HEK293T (cell line): Measurements from ENCODE around the gene HMCN2.

Source experiments
- CTCF ChIA-PET: fragments of 350-600 bp; formaldehyde crosslinking; extraction: SDS; loops from one replicate; lab custom pipeline; 2021; ENCODE audit warnings: antibody characterized with exemption, inconsistent platforms; lab: Yijun Ruan, JAX
- POLR2A ChIA-PET: fragments of 350-600 bp; formaldehyde crosslinking; extraction: SDS; loops from one replicate; lab custom pipeline; 2020; ENCODE audit warnings: antibody characterized with exemption, inconsistent platforms; lab: Yijun Ruan, JAX
- DNase-seq: peaks from one replicate; pipeline ENCODE4 v3.0.0; 2012; ENCODE audit warnings: mixed read lengths; ENCODE audit errors: extremely low spot score
- ARNT ChIP-seq: fragments of 450-650 bp; IDR thresholded peaks from 2 replicates; pipeline ENCODE4 v1.6.1; 2017; ENCODE audit warnings: mild to moderate bottlenecking
- BHLHE40 ChIP-seq: fragments of 450-650 bp; IDR thresholded peaks from 2 replicates; pipeline ENCODE4 v1.6.1; 2016; ENCODE audit warnings: mild to moderate bottlenecking, moderate library complexity, borderline replicate concordance
- CTBP1 ChIP-seq: fragments of 450-650 bp; IDR thresholded peaks from 2 replicates; pipeline ENCODE4 v1.6.1; 2016; ENCODE audit warnings: borderline replicate concordance
- ELF4 ChIP-seq: fragments of 450-650 bp; IDR thresholded peaks from 2 replicates; pipeline ENCODE4 v1.6.1; 2017; ENCODE audit warnings: antibody characterized with exemption
- FOXA1 ChIP-seq: fragments of 450-650 bp; IDR thresholded peaks from 2 replicates; pipeline ENCODE4 v1.6.1; 2016; ENCODE audit warnings: mild to moderate bottlenecking
- FOXK2 ChIP-seq: fragments of 450-650 bp; IDR thresholded peaks from 2 replicates; pipeline ENCODE4 v1.6.1; 2016; ENCODE audit warnings: mild to moderate bottlenecking
- FOXM1 ChIP-seq: fragments of 450-650 bp; IDR thresholded peaks from 2 replicates; pipeline ENCODE4 v1.6.1; 2017; ENCODE audit warnings: mild to moderate bottlenecking, borderline replicate concordance
- HDGF ChIP-seq: fragments of 450-650 bp; IDR thresholded peaks from 2 replicates; pipeline ENCODE4 v1.6.1; 2017; ENCODE audit warnings: antibody characterized with exemption, borderline replicate concordance
- L3MBTL2 ChIP-seq: fragments of 450-650 bp; conservative IDR thresholded peaks from 2 replicates; pipeline ENCODE4 v1.6.1; 2016; ENCODE audit warnings: mild to moderate bottlenecking
- LEF1 ChIP-seq: fragments of 450-650 bp; IDR thresholded peaks from 2 replicates; pipeline ENCODE4 v1.6.1; 2017; ENCODE audit warnings: mild to moderate bottlenecking, borderline replicate concordance
- NFRKB ChIP-seq: fragments of 450-650 bp; IDR thresholded peaks from 2 replicates; pipeline ENCODE4 v1.6.1; 2016; ENCODE audit warnings: mild to moderate bottlenecking, moderate library complexity
- SP1 ChIP-seq: fragments of 450-650 bp; IDR thresholded peaks from 2 replicates; pipeline ENCODE4 v1.6.1; 2017
- SUZ12 ChIP-seq: fragments of 450-650 bp; IDR thresholded peaks from 2 replicates; pipeline ENCODE4 v1.6.1; 2016; ENCODE audit warnings: mild to moderate bottlenecking
- TARDBP ChIP-seq: fragments of 450-650 bp; IDR thresholded peaks from 2 replicates; pipeline ENCODE4 v1.6.1; 2016
- ZNF384 ChIP-seq: fragments of 450-650 bp; IDR thresholded peaks from 2 replicates; pipeline ENCODE4 v1.6.1; 2016
- TF ChIP-seq, protein P1 (sequence below): fragments of 450-650 bp; IDR thresholded peaks from 2 replicates; pipeline ENCODE4 v1.6.1; 2016

HMCN2 gene

DNA sequence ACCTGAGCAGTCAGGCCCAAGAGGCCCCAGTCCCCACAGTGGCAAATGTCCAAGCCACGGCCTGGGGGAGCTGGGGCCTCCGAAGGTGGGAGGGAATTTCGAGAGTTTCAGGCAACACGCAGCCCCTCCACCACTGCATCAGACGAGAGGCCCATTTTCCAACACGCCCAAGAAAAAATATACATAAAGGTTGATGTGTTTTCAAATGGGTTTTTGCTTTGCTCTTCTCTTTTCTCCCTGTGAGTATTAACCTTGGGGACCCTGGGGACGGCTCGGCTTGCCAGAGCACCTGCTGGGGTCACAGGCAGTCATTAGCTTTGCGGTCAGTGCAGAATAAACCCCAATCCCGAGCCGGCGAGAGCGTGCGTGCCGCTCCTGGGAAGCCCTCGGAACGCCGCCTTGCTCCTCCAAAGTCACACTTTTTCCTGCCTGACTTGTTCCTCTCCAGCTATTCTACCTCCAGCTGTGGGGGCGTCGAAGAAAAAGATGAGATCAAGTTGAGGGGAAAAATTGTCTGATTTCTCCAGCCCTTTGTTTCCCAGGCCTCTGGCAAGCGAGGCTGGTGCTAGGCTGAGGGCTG is 210.7 kb downstream of the HMCN2 start:
- no peak for TF ChIP-seq NFRKB
- TF ChIP-seq FOXA1: no peak
- TF ChIP-seq, protein P1, sequence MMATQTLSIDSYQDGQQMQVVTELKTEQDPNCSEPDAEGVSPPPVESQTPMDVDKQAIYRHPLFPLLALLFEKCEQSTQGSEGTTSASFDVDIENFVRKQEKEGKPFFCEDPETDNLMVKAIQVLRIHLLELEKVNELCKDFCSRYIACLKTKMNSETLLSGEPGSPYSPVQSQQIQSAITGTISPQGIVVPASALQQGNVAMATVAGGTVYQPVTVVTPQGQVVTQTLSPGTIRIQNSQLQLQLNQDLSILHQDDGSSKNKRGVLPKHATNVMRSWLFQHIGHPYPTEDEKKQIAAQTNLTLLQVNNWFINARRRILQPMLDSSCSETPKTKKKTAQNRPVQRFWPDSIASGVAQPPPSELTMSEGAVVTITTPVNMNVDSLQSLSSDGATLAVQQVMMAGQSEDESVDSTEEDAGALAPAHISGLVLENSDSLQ: no peak
- no peak for TF ChIP-seq SP1
- no peak for TF ChIP-seq L3MBTL2
- no peak for TF ChIP-seq LEF1
- TF ChIP-seq HDGF: no peak
- TF ChIP-seq ZNF384: no peak
- no peak for TF ChIP-seq BHLHE40
- no peak for TF ChIP-seq FOXM1
- no peak for TF ChIP-seq CTBP1
- no peak for TF ChIP-seq ARNT
- TF ChIP-seq FOXK2: no peak
- TF ChIP-seq SUZ12: no peak
- no peak for TF ChIP-seq TARDBP
- no peak for TF ChIP-seq ELF4
- DNase-seq: no peak
- ChIA-PET POLR2A (no interaction called here), CTCF (interaction anchor here (0.7 kb wide), 1 partner anchor 576 kb away, joined by 3 read pairs; no protein-coding TSS in a partner anchor)

DNA sequence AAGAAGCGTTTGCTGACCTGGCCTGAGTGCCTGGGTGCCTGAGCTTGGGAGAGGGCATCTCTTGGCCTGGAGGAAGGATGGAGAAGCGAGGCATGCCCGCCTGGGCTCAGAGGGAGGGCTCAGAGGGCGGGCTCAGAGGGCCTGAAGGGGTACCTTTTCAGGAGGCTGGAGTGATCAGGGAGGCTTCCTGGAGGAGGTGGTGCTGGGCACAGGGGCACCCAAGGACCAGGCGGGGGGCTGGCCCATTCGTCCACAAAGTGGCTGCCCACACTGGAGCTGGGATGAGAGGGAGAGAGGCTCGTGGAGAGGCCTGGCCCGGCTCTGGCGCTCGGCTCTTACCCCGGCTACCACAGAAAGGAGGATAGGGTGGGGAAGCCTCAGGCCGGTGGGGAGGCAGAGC is 212.0 kb downstream of the HMCN2 start:
- no peak for TF ChIP-seq L3MBTL2
- no peak for TF ChIP-seq ARNT
- TF ChIP-seq TARDBP: no peak
- no peak for TF ChIP-seq FOXK2
- no peak for TF ChIP-seq FOXA1
- TF ChIP-seq BHLHE40: no peak
- TF ChIP-seq LEF1: no peak
- TF ChIP-seq CTBP1: no peak
- TF ChIP-seq FOXM1: no peak
- TF ChIP-seq ZNF384: no peak
- TF ChIP-seq ELF4: no peak
- TF ChIP-seq NFRKB: no peak
- TF ChIP-seq SP1: no peak
- TF ChIP-seq, protein P1: no peak
- no peak for TF ChIP-seq SUZ12
- no peak for TF ChIP-seq HDGF
- no peak for DNase-seq
- ChIA-PET CTCF (no interaction called here), POLR2A (no interaction called here)

DNA sequence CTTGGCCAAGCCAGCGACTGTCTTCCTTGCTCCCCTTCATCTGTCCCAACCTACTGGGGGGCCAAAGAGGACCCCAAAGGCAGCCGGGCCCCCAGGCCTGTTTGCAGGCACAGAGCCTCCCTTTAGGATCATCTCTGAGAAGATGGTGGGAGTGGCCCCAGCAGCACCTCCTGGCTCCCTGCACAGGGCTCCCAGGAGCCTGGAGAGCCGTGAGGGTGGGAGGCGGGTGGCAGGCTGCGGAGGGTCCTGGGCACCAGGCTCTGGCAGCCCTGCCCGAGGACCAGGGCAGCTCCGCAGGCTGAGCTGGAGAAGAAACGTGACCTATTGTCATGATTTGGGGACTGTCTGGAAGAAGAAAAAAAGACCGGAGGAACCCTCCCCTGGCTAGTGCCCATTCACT is 212.6 kb downstream of the HMCN2 start:
- DNase-seq: no peak

DNA sequence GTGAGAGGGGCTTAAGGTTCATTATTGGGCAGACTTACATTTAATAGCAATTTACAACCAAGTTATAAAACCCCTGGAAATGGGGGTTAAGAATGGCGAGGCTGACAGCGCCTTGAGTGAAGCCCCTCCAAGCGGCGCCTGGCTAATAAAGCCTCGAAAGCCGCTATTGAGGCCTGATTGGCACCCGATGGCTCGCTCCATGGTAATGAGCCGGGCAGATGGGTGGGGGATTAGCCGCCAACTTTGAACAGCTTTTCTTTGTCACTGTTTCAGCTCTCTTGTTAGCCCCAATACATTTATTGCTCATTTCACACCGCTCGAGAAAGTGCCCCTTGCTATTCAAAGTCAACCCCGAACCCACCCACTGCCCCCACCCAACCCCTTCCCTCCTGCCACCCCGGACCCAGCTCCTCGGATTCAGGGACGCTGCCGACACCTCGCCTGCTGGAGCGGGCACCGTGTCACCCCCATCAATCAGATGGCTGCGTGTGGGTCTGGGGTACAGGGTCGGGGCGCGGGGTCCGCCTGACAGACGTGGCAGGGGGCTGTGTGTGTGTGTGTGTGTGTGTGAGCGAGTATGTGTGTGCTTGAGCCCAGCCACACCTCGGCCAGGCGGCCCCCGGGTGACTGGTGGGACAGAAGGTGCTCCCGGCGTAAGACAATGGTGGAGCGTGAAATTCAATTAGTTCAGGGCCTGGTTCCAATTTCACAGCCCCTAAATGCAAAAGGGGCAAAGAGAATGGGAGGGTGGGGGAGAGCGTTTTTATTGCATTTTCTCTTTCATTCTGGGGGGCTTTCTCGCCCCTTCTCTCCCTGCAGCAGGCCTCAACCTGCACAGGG is 213.4 kb downstream of the HMCN2 start:
- no peak for TF ChIP-seq FOXA1
- TF ChIP-seq ZNF384: no peak
- no peak for TF ChIP-seq CTBP1
- TF ChIP-seq LEF1: no peak
- TF ChIP-seq NFRKB: no peak
- TF ChIP-seq ARNT: no peak
- TF ChIP-seq FOXK2: no peak
- no peak for TF ChIP-seq HDGF
- no peak for TF ChIP-seq L3MBTL2
- TF ChIP-seq FOXM1: no peak
- TF ChIP-seq BHLHE40: no peak
- TF ChIP-seq TARDBP: no peak
- TF ChIP-seq ELF4: no peak
- TF ChIP-seq SP1: no peak
- DNase-seq: no peak
- CTCF ChIA-PET: no interaction called here
- POLR2A ChIA-PET: no interaction called here

More for the DNA sequence above, 212.6 kb downstream of the HMCN2 start:
- ChIA-PET POLR2A (no interaction called here), CTCF (no interaction called here)
- TF ChIP-seq FOXA1: no peak
- no peak for TF ChIP-seq SP1

DNA sequence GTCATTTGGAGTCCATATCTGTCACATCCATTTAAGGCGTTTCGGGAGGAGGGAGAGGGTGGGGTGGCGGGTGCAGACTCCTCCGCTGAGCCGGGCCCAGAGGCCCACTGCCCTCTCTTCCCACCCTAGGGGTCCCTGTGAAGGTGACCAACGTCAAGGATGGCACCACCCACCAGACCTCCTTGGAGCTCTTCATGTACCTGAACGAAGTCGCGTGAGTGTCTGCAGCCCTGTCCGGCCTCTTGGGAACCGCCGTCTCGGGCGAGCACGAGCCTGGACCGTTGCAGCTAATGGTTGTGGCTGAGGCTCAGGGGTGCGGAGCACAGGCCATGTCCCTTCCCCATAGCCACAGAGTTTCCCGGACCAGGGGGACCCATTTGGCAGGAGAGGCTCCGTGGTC is 214.0 kb downstream of the HMCN2 start:
- no peak for TF ChIP-seq L3MBTL2
- no peak for TF ChIP-seq SP1
- no peak for TF ChIP-seq ELF4
- TF ChIP-seq, protein P1: no peak
- ChIA-PET POLR2A (no interaction called here), CTCF (no interaction called here)
- DNase-seq: no peak

DNA sequence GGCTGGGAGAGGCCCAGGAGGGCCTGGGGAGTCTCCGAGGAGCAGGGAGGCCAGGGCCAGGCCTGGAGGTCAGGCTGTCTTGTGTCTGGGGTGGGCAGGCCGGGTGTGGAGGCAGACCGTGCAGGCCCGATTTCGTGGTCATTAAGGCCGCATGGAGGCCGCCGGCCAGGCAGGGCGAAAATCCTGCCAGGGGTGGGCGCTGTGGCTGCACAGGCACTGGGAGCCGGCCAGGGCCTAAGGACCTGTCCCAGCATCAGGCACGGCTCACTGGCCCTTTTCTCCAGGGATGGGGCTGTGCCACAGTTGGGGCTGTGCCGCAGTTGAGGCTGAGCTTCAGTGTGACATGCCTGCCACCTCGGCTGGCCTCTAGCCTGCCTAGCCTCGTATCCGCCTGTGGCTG is 215.1 kb downstream of the HMCN2 start:
- no peak for TF ChIP-seq ZNF384
- no peak for TF ChIP-seq ARNT
- no peak for TF ChIP-seq SP1
- TF ChIP-seq BHLHE40: no peak
- TF ChIP-seq HDGF: no peak
- TF ChIP-seq FOXA1: no peak
- no peak for TF ChIP-seq NFRKB
- DNase-seq: no peak
- POLR2A ChIA-PET: no interaction called here
- CTCF ChIA-PET: no interaction called here
